GM18909 (cell line): ENCODE measurements around the gene PARP11.

ENCODE experiments used
- ATAC-seq: cut with Tn5 transposase; IDR thresholded peaks from one replicate; pipeline ENCODE4 v1.9.1; 2021; ENCODE audit warnings: mild to moderate bottlenecking; ENCODE audit not compliant: unreplicated experiment, poor library complexity

PARP11 gene

DNA sequence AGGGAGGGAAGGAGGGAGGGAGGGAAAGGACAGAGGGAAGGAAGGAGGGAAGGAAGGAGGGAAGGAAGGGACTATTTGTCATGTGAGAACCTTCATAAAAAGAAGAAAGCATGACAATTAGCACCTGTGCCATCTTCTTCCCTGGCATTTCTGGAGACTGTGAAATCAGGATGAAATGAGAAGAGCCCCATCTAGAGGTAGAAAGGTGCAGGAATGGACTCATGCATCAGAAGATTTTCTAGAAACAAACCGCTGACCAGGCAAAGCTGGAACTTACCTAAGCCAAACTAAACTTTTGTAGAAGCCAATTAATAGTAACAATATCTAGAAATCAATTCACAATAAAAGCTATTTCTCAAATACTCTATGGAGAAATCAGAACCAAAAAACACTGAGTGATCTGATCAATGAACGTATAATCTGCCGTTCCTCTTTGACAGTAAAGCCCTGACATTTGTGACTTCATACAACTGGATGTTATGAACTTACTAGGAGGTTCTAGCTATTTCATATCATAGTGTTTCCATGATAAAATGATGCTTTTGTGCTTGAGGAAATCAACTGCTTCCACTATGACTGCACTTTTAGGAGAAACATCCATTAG is 95.9 kb downstream of the PARP11 start:
- ATAC-seq: no peak

DNA sequence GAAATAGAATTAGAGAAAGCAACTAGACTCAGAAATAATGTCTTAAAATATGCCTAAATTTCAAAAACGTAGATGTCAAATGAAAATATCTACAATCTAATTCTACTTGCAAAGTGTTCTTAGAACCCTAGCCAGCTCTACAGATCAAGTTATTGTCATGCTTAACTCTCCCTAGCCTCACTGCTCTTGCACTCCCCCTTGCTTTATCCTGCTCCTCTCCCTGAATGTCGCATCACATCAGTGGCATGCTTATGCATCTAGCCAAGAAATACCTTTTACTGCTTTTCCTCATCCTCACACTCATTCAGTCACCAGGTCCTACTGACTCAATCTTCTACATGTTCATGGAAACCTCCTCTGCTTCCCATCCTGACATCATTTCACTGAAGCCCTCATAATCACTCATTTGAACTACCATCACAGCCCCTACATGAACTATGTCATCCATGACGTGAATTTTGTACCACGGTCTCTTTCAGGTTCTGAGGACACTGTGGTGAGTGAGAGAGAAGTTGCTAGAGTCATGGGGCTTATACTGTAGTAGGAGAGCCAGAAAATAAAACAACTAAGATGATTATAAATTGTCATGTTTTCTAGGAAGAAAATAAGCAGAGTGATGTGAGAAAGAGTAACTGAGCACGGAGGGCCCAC is 97.7 kb downstream of the PARP11 start:
- no peak for ATAC-seq

DNA sequence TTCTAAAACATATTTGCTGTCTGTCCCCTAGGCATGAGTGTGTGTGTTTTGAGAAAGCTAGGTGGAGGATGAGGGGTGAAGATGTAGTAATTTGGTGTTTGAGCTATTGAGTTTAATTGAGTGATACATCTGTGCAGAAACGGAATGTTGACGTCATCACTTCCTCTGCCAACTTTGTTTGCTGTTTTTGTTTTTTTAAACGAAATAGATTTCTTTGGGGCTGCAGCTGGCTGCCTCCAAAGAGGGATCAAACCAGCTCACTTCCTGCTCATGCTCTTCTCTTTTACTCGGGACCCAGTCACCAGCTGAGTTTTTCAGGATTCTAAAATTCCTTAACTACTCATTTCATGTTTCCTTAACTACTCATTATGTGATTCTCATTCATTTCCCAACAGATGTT is 100.8 kb downstream of the PARP11 start:
- no peak for ATAC-seq

DNA sequence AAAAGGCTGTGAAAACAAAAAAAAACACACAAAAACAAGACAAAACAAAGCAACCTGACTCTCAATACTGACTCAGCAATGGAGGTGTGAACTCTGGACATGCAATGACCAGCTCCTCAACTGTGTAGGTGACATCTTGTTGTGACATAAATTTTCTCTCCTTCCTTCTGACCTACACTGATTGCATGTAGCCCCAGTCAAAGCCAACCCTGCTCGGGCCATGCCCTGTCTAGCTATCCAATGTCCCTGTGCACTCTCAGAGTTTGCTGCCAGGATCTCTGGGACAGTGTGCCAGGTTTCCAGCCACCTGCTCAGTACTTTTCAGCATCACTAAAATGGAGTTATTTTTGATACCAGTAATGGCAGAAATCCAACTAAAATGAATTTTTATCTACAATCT is 101.3 kb downstream of the PARP11 start:
- ATAC-seq: no peak

DNA sequence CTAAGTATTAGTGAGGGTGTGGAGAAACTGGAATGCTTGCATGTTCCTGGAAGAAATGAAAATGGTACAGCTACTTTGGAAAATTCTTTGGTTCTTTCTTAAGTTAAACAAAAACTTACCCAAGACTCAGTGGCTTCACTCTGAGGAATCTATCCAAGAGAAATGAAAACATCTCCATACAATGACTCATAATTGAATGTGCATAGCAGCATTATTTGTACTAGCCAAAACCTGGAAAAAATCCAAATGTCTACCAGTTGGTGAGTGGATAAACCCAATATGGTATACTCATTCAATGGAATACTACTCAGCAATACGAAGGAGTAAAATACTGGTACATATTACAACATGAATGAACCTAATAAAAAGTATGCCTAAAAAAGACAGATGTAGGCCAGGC is 102.3 kb downstream of the PARP11 start:
- ATAC-seq: no peak

DNA sequence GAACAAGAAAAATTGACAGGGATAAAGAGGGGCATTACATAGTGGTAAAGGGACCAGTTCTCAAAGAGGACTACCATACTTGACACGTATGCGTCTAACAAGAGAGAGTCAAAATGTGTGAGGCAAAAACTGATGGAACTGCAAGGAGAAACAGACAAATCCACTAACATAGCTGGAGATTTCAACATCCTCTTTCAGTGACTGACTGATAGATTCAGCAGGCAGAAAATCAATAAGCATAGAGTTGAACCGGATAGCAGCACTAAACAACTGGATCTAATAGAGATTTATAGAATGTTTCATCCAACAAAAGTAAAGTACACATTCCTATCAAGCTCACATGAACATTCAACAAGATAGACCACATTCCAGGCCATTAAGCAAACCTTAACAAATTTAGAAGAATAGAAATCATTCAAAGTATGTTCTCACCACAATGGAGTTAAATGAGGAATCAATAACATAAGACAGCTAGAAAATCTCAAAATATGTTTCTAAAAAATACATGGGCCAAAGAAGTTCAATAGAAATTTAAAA is 104.2 kb downstream of the PARP11 start:
- no peak for ATAC-seq

DNA sequence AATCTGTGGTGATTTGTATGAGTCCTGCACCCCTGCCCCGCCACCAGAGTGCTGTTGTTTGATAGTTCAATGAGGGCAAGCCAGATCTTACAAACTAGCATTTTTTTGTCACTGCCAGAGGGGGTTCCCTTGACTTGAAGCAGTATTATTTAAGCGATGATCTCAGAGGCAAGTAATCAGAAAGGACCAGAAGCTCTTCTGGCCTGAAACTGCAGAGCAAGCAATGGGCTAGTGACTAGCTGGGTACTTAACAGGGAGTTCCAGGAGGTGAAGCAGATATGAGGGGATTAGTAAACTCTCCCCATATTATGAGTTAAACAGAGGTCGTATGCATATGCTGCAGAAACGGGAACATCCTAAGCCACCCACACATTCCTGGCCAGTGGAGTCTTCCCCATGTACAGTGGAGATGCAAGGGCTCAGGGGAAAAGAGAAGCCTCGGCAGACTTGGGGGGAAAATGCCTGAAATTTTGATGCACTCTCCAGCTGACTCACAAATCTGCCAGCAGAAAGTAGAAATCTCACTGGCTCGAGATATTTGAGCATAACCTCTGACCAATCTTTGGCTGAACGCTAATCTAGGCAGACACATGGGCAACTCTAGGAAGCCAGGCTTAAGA is 112.0 kb downstream of the PARP11 start:
- ATAC-seq: no peak

DNA sequence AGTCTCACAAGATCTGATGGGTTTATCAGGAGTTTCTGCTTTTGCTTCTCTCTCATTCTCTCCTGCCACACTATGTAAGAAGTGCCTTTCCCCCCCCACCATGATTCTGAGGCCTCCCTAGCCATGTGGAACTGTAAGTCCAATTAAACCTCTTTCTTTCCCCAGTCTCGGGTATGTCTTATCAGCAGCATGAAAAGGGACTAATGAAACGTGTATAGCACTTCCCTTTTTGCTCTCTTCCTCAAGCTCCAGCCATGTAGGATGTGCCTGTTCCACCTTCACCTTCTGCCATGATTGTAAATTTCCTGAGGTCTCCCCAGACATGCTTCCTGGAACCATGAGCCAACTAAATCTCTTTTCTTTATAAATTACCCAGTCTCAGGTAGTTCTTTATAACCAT is 113.3 kb downstream of the PARP11 start:
- ATAC-seq: no peak
